HTERT RPE-1 (cell line): ENCODE results near the gene ZNF469.

Experiments
- in situ Hi-C: fragments of 300-500 bp; cut with MboI; formaldehyde crosslinking; loops from 4 replicates; pipeline ENCODE4 v1.14.3; 2020; ENCODE audit warnings: low sequenced_read_pairs

The ZNF469 gene

GRCh38 chr16:88382491-88383400 is at the start of gene ZNF469:
Gene ZNF469, plus strand, starts transcription at chr16:88382959. Its CDS starts 44,512 bp downstream, at chr16:88427471.
- in situ Hi-C loops = no loop called here

DNA sequence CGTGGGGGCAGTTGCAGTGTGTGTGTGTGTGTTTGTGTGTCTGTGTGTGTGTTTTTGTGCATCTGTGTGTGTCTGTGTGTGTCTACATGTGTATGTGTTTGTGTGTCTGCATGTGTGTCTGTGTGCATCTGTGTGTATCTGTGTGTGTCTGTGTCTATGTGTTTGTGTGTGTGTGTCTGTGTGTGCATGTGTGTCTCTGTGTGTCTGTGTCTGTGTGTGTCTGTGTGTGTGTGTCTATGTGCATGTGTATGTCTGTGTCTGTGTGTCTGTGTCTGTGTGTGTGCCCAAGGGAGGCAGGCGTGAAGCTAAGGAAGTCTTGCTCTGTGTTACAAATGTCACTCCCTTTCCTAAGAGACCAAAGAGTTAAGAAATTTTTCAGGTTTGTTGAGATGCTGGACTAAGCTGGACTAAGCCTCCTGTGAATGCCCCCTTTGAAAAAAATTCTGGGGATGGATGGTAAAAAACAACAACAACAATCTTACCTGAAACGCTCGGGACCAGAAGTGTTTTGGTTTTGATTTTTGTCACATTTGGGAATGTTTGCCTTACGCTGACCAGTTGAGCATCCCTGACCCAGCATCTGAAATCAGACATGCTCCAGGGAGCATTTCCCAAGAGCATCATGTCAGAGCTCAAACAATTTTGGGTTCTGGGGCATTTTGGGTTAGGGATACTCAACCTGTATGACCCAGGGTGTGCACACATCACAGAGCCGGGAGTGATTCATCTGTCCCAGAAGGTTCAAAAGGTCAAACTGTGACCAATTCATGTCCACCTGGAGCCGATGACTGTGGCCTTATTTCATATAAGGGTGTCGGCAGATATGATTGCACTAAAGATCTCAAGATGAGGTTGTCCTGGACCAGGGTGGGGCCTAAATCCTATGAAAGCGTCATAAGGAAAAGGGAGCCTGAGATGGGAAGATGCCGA is 48.6 kb upstream of the ZNF469 start:
- in situ Hi-C loops = no loop called here

DNA sequence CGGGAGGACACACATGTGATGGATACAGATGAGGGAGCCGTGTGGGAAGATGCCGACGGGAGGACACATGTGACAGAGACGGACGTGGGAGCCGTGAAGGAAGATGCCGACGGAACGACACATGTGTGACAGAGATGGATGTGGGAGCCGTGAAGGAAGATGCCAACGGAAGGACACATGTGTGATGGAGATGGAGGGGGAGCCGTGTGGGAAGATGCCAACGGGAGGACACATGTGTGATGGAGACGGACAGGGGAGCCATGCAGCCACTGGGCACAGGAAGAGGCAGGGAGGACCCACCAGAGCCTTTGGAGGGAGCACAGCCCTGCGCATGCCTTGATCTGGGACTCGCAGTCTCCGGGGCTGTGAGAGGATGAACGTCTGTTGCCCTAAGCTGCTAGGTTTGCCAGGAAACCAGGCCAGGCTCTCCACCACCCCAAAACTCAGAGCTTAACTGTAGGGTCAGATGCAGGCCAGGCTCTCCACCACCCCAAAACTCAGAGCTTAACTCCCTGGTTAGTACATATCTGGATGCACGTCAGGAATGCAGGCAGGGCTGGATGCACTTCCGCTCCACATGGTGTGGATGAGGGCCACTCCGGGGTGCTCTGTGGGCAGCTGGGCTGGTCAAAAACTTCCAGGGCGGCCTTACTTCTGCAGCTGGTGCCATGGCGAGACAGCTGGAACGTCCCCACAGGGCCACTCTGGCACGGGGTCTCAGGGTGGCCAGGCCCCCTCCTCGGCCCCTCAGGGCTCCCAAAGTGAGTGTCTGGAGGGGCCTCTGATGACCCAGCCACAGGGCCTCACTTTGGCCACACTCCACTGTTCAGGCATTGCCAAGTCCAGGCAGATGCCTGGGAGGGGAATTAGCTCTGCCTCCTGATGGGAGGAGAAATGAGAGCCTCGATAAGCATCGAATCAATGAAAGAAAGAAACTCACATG is 47.7 kb upstream of the ZNF469 start:
- in situ Hi-C loops = no loop called here

- in situ Hi-C loops = no loop called here
Observed at GRCh38 chr16:88337021-88337420, 45.7 kb upstream of the ZNF469 start.

DNA sequence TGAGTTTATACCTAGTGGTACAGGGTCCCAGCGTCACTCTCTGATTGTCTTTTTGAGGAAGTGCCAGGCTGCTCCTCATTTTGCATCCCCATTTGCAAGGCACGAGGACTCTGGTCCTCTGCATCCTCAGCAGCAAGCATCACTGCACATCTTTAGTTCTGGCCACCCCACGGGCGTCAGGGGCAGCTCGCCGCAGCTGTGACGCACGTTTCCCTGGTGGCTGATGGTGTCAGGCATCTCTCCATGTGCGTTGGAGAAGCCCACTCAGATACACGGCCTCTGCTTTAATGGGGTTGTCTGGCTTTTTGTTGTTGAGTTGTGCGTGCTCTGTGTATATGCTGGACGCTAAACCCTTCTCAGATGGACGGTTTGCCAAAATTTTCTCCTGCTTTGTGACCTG is 45.2 kb upstream of the ZNF469 start:
- in situ Hi-C loops = no loop called here

DNA sequence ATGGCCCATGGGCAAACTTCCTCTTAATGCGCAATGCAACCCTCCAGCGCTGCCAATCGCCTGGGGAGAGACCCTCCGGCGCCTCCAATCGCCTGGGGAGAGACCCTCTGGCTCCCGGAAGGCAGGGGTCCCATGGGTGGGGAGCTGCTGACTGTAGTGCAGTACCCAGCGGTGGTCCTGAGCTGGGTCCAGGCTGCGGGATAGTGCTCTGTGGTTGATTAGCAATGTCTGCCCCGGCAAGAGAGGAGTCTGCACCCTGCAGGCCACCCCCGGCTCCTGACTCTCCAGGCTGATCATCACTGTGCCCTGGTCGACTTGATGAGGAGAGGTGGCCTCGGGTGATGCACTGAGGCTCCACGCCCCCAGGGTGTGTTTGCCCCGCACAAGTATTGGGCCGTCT is 44.6 kb upstream of the ZNF469 start:
- in situ Hi-C loops = no loop called here

DNA sequence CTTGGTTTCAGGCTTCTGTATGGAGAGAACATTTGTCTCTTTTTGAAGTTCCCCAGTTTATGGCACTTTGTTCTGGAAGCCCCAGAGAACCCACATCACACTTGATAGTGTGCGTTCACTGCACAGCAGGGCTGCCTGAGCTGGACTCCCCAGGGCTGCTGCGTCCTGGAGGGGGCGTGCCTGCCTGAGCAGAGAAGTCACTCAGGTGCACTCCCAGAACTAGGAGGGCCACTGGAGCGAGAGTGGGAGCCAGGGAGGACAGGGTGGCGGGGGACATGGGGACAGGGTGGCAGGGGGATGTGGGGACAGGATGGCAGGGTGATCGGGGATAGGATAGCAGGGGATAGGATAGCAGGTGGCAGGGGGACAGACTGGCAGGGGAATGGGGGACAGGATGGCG is 43.9 kb upstream of the ZNF469 start:
- in situ Hi-C loops = no loop called here

- in situ Hi-C loops = no loop called here
Observed at GRCh38 chr16:88339930-88340754, 42.6 kb upstream of the ZNF469 start.

- in situ Hi-C loops = no loop called here
Observed at GRCh38 chr16:88340755-88341150, 42.0 kb upstream of the ZNF469 start.

GRCh38 chr16:88341551-88342290 is 41.0 kb upstream of the ZNF469 start:
- in situ Hi-C loops = no loop called here

GRCh38 chr16:88342491-88342890 is 40.3 kb upstream of the ZNF469 start:
- in situ Hi-C loops = no loop called here

GRCh38 chr16:88343271-88343791 is 39.4 kb upstream of the ZNF469 start:
- in situ Hi-C loops = no loop called here

DNA sequence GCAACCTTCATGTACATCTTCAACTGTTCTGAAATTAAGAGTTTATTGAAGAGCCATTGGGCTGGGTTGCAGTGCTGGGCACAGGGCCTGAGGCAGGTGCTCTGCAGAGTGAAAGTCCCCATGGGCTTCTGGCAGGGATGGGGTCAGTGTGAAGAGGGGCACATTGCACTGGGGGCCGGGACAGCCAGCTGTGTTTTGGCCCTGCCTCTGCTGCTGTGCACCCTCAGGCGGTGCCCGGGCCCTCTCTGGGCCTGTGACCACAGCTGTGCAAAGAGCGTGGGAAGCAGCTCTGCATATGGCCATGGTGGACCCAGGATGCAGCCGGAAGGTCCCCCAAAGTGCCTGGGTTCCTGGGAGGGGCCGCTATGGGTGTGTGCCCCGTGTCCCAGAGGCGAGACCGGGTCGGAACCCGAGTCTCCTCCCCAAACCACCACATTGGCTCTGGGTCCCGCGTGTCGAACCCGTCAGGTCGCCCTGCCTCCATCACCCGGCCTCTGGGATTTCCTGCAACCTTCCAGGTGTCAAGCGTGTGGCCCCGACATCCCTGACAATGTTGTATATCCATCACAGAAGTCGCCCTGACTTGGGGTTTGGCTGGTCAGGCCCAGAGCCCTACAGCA is 38.2 kb upstream of the ZNF469 start:
- in situ Hi-C loops = no loop called here

DNA sequence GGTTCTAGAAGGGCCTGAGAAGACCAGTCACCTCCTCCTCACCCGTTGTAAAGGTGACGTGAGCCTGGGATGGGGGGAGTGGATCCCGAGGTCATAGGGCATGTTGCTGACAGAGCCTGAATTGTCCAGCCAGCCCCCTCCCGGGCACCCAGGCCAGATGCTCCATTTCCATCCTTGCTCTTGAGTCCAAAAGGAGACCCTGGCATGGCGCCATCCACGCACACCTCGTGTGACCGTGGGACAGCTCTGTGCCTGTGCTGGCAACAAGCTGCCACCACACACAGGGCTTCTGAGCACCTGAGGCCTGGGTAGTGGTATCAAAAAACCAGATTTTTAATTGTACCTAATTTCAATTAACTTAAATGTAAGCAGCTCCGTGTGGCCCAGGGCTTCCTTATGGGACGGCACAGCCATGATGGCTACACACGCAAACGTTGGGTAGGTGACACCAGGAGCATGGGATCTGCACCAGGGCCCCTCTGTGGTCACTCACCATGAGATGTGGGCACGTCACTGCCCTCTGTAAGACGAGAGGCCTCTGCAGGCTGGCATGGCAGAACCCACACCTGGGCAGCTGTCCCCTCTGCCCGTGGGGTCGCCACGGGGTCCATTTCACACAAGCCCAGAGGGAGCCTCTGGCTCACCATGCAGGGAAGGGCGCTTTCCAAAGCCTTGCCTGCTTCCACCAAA is 37.6 kb upstream of the ZNF469 start:
- in situ Hi-C loops = no loop called here

DNA sequence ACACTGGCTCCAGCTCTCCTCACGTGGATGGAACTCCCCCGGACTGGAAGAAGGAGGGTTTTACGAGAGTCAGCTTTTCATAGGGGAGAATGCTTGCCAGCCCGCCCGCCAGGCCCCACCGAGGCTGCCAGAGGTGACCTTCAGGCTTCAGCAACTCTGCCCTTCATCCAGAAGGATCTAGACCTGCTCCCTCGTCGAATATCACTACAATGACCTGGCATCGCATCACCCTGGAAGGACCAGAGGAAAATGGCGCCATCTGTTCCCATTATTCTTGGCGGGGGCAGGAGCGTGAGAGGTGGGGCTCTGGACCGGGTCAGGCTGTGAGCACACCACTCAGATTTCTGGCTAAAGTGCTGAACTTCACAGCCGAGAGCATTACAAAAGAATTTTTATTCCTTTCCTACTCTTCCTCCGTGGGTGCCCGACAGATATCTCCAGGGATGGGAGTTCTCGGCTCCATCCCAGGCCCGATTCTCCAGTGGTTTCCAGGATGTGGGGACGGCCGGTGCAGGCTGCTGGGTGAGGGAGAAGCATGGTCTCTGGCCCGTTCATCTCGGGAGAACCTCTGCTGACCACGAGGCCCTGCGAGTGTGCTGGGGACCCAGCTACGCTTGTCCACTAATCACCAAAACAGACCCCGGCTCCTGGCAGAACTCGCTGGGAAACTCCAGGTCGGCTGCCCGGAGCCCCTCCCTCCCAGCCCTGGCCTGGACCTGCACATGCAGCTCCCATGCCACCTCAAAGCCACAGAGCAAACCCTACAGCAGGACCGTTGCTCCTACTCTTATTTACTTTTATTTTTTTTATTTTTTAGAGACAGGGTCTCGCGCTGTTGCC is 36.8 kb upstream of the ZNF469 start:
- in situ Hi-C loops = no loop called here

- in situ Hi-C loops = no loop called here
Observed at GRCh38 chr16:88346680-88347505, 35.9 kb upstream of the ZNF469 start.
